Fibroblast of skin of right biceps (primary cell): ENCODE results near the gene SPHKAP.
A peak's percentile ranks its signal among the peaks of the same experiment; 100 is the strongest.
"Not testable (repeated sequence)": the region's sequence is repeated elsewhere in the genome, so short reads cannot be mapped to it uniquely, and the experiment has no call there.

Experiments used
- DNase-seq: peaks from one replicate; pipeline ENCODE4 v3.0.0-alpha.2; 2013

The SPHKAP gene

DNA sequence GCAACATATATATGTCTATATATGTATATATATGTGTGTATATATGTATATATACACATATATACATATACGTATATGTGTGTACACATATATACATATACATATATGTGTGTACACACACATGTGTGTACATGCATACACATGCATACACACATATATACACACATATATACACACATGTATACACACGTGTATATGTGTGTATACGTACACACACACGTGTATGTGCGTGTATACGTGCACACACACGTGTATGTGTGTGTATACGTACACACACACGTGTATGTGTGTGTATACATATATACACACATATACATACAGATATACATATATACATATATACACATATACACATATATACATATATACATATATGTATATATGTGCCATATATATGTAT is 89.4 kb downstream of the SPHKAP start:
- no peak for DNase-seq

- no peak for DNase-seq
Observed at GRCh38 chr2:228086561-228086960, 94.9 kb downstream of the SPHKAP start.

DNA sequence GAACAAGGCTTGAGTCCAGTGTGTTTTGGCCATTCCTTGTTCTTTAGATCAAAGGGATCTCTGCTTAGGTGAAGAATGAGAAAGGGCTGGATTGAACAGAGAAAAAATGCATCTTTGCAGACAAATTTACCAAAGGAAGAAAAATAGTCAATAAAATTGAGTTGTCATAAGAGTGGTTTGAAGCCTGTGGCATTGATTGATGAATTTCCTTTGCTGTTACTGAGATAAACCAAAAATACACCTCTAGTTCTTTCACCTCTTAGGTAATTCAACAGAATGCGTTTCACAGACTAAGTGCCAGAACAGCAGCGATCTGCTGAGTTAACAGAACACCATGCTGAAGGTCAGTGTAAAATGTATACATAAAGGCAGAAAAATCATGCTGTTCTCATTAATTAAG is 96.8 kb downstream of the SPHKAP start:
- no peak for DNase-seq

DNA sequence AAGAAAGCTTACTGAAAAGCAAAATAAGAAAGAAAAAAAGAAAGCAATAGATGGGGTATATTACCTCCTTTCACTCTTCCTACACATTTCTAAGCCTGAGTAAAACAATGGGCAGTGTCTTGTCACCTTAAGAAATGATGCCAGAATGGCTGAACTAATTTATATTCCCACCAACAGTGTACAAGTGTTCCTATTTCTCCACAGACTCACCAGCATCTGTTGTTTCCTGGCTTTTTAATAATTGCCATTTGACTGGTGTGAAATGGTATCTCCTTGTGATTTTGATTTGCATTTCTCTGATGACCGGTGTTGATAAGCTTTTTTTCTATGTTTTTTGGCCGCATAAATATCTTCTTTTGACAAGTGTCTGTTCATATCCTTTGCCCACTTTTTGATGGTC is 98.4 kb downstream of the SPHKAP start:
- no peak for DNase-seq

DNA sequence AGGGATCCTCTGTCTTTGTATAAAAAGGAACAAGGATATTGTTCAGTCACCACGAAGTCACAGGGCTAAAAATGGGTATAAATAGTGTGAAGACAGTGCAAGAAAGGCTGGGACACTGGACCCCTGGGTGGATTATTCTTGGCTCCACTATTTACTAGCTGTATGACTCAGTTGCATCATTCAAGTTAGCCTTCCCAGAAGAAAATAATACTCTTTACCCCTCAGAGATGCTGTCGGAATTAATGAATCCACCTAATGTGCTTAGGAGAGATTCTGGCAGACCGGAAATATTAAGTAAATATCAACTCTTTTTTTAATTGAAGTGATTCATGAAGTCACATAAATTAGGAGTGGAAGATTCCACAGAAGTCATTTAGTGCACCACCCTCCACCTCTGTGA is 98.9 kb downstream of the SPHKAP start:
- DNase-seq = no peak

DNA sequence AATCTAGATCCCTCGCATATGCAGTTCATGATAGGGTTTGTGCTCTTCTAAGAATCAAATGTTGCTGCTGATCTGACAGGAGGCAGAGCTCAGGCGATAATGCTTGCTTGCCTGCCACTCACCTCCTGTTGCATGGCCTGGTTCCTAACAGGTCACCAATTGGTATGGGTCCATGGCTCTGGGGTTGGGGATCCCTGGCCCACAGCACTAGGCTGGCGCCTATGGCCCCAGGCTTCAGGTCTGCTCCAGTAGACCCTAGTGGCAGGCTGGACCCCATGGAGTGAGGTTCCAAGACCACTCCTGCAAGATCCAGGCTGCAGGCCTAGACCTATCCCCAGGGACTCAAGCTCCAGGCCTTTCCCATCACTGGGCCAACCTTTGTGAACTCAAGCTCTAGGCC is 102.3 kb downstream of the SPHKAP start:
- DNase-seq = no peak

- not testable (repeated sequence) for DNase-seq
Observed at GRCh38 chr2:228076695-228077094, 104.8 kb downstream of the SPHKAP start.

DNA sequence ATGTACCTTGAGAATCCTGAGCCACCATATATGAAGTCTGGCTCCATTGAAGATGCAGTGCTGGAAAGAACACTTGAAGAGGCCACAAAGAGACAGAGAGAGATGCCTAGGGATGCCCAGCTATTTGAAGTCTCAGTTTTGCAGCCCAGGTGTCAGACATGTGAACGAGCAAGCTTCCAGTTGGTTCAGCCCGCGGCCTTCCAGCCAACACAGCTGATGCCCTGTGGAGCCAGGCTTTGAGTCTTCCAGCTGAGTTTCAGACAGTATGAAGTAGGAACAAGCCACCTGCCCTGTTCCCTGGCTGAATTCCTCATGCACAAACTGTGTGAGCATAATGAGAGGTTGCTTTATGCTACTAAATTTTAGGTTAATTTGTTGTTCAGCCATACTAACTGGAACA is 108.8 kb downstream of the SPHKAP start:
- DNase-seq = no peak

- DNase-seq = no peak
Observed at GRCh38 chr2:228067309-228067708, 114.2 kb downstream of the SPHKAP start.

DNA sequence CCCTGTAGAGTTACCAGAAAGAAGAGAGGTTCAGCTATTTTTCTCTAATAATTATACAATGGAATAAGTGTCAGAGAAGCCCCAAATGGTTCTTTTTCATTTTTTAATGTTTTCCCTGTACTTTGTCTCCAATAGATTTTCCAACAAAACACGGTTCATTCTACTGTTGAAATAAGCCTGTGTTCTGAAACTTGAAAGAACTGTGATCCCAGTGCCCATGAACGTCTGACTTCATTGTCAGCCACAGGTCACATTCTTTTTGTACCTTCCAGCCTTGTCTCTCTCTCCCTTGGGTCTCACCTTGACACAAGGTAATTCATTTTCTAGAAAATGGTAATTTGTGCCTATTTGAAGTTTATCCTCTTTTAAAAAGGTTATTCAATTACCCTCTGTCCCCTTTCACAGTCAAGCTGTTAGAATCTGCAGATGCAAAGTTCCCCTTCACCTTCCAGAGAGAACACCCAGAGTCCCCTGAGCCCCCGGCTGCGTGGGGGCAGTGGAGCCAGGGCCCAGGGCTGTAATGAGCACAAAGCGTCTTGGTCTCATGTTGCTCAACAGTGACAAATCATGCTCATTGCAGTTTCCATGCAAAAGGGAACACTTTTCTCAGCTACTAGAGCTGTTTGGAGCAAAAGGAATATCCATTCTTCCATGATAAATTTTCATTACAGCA is 115.2 kb downstream of the SPHKAP start:
- DNase-seq = no peak

DNA sequence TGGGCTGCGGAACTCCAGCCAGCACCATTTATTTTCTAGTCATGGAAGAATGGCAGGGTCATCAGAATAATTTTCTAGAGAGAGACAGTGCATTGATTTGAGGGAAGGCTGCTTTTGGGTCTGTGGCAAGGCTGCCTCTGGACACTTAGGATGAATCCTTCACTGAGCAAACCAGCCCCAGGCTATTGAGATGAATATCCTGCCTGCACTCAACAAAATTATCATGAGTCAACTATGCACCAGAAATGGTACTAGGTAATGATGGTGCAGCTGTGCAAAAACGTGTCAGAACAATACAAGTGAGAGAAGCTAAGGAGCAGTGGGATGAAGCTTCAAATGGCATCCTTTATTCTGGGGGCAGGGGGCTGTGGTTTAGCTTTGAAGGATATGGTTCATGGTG is 115.8 kb downstream of the SPHKAP start:
- no peak for DNase-seq

DNA sequence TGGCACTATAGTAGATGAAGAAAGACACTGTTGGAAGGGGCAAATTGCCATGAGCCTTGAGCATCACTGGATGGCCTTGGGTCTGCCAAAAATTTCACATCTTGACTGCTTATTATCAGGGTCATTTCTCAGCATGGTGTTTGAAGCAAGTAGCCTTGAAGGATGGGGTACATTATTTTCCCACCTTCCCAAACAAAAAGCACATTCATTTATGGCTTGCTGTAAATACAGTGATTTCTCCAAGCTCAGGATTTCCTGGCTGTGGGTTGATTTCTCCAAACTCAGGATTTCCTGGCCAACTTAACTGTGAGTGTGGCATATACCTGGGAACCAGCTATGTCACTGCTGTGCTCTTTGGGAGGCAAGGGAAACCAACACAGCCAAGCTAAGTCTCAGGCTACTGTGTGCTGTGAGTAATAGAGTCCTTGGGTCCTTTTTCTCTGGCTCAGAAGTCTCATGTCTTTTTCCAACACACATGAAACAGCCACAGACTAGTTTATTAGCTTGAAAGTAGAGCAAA is 116.6 kb downstream of the SPHKAP start:
- no peak for DNase-seq

GRCh38 chr2:228064024-228064423 is 117.5 kb downstream of the SPHKAP start:
- no peak for DNase-seq

DNA sequence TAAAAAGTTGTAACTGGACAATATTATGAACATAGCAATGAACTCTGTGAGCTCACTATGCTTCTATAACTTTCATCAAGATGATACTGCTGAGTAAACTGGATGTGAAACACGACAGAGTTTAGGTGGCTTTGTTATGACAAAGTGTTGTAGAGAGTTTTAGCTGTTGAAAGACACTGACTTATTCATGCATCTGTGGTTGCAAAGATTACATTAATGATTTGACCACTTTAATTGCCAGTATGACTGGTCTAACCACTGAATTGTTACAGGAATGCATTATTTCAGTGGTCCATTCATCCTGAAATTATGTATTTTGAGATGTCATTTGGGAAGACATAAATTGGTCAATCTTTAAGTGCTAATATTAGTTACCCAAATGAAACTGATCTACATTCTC is 117.9 kb downstream of the SPHKAP start:
- DNase-seq = peak; percentile 8

GRCh38 chr2:228059735-228060134 is 121.8 kb downstream of the SPHKAP start:
- DNase-seq = no peak

DNA sequence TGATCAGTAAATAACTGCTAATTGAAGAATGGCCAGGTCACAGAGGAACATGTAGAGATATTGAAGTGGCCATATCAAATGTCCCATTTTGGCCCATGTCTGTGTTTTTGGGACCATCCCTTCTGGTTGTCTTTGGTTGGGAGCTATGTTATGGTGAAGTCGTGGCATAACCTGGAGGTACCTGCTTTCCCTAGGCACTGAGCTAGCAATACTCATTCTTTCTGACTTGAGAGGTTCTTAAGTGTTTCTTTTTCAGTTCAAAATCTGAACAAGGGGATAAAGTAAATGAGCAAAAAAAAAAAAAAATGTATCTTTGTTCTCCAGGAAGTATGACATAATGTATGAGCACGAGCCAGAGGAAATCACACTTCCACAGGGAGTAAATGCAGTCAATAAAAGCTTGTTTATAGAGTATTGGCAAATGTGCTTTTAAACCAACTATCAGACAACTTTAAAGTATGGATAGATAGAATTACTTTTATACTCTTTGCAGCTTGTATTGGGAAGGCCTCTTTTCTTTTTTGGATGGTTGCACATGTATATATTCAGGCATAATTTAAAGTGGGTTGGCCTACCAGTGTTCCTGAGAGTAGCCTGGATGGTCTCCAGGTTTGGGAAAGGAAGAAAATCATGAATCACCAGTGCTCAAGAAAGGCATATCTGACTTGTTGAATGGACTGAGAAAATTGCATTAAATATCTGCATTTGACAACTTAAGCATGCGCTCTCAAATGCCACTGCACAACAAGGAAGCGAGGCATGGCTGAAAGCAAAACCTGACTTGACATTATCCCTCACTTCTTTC is 125.0 kb downstream of the SPHKAP start:
- no peak for DNase-seq

DNA sequence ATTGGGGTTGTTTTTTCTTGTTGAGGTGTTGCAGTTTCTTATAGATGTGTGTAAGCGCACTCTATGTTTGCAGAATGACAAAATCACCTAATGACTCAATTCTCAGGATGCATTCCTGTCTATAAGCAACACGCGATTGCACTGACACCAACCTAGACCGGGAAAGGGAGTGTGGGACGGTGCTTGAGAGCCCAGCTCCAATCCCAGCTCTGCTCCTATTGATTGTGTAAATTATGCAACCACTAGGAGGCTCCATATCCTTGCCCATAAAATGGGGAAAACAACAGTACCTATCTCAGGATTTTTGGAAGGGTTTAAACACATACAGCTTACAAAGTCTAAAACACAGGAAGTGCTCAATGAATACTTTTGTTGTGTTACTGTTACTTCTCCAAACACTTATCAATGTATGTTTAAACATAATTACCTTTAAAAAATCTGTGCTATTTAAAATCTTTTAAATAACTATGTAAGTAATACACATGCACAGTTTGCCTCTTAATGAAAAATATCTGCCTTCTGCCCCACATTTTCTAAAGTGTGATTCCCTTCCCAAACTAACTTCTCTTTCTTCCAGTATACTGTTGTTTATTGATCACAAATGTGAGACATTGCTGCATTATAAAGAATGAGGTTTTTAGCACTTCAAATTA is 132.5 kb downstream of the SPHKAP start:
- peak; percentile 54 for DNase-seq

DNA sequence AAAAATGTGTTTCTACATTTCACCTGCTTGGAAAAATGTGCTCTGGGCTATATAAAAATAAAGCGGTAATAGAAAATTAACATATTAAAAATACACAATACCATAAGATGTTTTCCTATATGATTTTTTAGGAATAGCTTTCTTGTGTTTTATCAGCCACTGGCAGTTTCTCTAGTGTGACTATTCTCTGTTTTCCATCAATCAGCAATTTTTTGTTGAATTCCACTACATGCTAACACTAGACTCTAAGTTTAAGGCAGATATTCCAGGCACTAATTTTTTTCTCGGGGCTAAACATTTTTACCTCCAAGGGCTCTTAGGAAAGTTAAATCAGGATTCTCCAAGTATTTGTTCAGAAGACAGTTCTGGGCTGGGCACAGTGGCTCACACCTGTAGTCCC is 140.5 kb downstream of the SPHKAP start:
- DNase-seq = no peak

DNA sequence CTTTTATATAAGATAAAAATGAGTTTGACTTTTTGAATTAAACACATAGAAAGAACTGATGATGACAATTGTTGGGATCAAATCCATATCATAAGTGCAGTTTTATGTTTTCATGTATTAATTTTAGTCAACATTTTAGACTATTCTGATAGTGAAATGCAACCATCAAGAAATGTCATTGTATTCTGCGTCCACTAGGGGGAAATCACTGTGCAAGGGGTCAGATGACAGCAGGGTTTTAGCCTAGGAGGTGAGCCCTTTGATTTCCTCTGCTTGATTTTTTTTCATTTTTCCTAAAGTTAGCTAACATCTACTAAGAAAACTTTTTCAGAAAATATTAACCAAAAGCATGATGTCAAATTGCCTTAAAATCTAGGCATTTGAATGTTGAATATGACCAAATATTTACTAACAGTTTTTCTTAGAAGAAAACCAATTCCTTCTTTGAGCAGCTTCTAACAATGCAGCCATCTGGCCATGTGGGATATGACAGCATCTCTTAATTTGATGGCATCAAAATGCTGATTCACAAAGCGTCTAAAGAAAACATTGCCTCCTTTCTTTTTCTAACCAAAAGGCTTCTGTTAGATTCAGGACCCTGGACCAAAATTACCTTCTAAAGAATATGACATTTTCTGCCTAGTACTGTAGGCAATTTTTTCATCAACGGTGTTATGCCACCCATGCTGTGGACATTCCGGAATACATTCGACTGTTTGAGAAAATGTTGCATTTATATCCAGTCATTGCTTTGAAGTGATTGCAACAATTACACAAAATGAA is 141.5 kb downstream of the SPHKAP start:
- DNase-seq = peak; percentile 19

GRCh38 chr2:228038967-228039366 is 142.5 kb downstream of the SPHKAP start:
- DNase-seq = no peak

GRCh38 chr2:228037915-228038314 is 143.6 kb downstream of the SPHKAP start:
- no peak for DNase-seq

DNA sequence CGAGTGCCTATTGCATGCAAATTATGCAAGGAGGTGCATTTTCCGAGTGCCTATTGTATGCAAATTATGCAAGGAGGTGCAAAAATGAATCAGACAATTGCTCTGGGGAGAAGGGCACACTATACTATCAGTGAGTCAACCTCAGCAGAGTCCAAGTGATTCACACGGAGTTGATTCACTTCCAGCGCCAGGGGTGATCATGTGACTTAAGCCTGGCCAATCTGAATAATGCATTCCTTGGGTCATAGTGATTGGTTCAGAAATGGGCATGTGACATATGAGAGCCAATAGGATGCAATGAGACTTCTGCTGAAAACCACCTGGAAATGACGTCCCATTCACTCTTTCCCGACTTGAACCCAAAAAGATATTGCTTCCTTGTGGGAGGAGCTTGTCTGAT is 157.9 kb downstream of the SPHKAP start:
- no peak for DNase-seq

GRCh38 chr2:228018311-228018710 is 163.2 kb downstream of the SPHKAP start:
- DNase-seq = no peak
